Measurements from ENCODE around the gene DNAJB8. TPM values are rescaled to one million over a fixed set of nuclear protein-coding genes. Genes with fewer than 3 reads are reported as not detected.

The DNAJB8 gene
- not detected in 2 replicates for total RNA-seq

DNA sequence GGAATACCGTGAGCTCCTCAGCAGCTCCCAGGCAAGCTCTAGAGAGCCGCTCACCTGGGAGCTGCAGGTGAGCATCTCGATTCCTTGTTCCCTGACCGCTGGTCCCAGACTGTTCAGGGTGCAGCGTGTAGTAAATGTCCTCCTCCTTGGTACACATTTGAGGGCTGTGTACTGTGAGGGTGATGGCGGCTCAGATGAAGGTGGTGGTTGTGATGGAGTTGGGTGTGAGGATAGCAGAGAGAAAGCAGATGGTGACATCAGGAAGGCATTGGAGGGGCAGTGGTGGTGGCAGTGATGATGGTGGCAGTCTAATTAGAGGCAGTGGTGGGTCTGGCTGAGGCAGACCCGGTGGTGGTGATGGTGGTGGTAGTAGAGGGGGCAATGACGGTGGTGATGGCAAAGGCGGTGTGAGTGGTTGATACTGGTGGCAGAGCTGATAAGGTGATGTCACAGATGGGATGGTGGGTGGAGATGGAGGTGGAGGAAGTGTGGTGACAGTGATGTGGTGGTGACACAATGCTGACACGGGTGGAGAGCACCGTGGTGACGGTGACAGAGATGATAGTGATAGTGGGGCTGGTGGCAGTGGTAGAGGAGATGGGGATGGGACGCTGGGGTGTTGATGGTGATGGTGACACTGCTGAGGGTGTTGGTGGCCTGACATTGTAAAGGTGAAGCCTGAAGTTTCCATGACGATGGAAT is at the start of gene DNAJB8:
TSS of gene DNAJB8 (minus strand) at position 51 of the 702 bp plus-strand sequence. CDS start 3,645 bp downstream, outside the sequence.

DNA sequence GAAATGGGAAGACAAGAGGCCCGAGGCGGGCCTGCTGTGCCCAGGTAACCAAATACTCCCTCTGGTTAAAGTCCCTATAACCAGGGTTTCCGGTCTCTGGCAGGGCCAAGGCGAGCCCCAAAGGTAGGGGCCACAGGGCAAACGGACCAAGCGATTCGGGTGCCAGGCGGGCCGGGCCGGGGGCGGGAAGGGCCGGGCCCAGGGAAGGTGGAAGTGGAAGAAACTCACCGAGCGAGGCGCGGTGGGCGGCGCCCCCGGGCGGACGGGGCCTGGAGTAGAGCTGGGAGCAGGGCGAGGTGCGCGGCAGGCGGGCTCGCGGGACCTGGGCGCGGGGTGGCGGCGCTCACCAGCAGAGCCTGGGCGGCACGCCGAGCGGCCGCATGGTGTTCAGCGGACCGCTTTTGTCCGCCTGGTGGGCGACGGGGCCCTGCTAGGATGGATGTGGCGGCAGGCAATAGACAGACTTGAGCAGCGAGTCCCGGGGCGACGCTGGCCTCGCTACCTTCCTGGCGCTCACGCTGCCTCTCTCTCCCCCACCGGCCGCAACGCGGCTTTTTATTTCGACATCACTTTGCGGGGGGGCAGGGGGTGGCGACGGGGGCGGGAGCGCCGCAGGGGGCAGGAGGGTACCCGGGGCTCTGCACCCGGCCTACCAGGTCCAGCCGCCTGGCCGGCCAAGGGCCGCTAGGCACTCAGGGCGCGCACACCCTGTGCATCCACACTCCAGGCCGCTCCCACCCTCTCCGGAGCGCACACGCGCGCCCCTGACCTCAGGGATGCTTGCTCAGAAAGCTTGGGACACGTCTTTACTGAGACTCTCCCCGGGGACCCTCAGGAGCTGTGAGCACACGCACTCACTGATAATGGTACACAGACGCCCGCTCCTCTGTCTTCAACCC is 26.2 kb upstream of the DNAJB8 start, which contains the start of gene GATA2:
TSS of gene GATA2 (minus strand) at position 531 of the 899 bp plus-strand sequence. CDS start 6,170 bp downstream, outside the sequence.

Other genes starting within 250 kb of the DNAJB8 start
- gene GATA2, start 26.3 kb upstream of the DNAJB8 start, total RNA-seq, result 11.6 and 13.7 TPM in 2 replicates
- 488 and 515 TPM in 2 replicates for gene RPN1, start 183.9 kb upstream of the DNAJB8 start, total RNA-seq

Measured in dermis lymphatic vessel endothelial cell (primary cell).